Hindlimb muscle (tissue), 1 donor: Measurements from ENCODE around the gene NAB1. TPM values are rescaled to one million over a fixed set of nuclear protein-coding genes. Genes with fewer than 3 reads are reported as not detected.

Experiments used
- DNase-seq: peaks from one replicate; pipeline ENCODE4 v3.0.0-alpha.2; 2013
- polyA plus RNA-seq: library from polyadenylated mRNA; unstranded; fragments of 120-200 nt; gene quantifications from one replicate; pipeline ENCODE4 v1.2.1, GENCODE V29; 2013; ENCODE audit not compliant: insufficient read length

NAB1 gene
- polyA plus RNA-seq, 1 donor: 57.9 TPM

DNA sequence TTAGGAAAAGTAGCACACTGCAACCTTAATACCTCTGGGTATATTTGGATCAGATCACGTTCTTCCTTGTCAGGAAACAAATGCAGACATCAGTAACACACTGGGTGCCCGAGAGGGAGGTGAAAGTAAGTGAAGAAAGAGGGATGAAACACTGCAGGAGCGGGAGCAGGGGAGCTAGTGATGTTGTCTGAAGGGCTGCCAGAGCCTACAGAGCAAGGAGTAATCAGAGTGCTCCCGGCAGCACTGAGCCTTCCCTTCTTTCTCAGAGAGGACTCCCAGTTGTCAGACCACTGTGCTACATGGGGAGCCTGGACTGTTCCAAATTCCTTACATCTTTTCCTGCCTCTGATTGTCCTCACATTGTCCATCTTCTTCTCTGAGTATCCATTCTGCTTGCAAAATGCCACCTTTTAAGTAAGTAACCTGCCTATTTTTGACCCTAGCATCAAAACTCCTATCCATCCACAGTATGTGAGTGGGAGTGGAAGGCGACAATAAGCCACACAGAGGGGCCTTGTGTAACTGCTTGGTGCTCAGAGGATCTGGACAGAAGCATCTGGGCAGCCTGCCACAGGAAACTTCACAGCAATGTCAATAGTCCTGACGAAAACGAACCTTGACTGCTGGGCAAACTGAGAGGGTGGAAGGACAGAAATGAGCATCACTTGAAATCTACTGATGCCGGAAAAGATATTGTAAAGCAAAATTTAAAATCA is 10.8 kb upstream of the NAB1 start:
- no peak for DNase-seq

DNA sequence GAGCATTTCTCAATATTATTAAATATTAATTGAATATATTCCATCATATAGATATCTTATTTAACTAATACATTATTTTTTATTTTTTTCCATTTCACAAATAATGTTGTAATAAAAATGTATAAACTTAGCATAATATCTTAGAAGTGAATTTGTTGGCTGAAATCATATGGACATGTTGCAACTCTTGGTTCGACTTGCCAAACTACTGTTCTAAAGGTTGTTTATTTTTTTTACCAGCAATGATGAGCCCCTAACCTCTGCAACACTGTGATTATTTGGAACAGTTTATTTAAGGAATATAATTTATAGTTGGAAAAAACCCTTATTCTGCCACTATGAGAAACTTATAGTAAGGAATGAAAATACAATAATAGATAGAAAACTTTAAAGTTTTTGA is 8.8 kb upstream of the NAB1 start:
- DNase-seq: no peak

DNA sequence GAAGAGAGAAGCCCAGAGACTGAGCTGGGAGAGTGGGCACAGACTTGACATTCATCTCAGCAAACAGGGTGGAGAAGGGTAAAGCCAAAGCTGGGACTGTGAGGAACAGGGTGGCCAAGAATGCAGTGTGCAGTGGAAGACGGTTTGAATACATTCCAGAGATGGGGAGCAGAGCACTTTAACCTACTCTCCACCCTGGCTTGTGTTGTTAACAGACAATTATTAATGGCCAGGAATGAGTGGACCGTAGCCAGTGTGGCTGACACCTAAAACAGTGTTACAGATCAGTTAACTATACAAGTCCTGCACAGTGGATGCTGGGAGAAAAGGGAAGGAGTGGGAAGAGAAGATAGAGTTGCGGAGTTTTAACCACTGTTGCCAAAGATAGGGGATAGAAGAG is 7.4 kb upstream of the NAB1 start:
- DNase-seq: no peak

DNA sequence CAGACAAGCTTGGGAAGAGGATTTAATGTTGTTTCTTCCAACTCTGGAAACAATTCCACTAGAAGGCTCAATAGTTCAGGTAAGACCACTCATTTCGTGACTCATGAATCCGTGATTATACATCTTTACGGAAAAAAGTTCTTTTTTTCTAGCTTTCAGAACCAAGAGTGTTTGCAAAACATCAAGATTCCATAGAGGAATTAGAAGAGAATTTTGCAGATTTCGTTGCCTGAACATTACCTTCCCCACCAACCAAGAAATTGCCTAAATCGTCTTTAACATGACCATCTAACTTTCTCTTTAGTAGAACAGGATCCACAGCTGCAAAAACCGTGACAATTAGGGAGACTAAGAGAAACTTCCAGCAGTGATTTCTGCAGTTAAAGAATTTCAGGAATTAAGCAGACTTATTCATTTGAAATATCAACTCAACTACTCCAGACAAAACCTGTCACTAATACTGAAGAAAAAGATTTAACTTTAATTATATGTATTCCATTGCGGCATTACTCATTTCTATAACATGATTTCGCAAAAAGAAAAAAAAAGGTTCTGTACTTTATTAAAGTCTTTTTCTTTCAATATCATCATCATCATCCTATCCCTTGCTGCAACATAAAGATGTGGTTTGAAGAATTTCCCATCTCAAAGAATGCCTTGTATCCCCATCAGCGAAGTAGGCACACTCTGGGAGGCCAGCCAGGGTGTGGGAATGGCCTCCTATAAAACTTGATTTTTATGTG is 1.9 kb upstream of the NAB1 start:
- no peak for DNase-seq

DNA sequence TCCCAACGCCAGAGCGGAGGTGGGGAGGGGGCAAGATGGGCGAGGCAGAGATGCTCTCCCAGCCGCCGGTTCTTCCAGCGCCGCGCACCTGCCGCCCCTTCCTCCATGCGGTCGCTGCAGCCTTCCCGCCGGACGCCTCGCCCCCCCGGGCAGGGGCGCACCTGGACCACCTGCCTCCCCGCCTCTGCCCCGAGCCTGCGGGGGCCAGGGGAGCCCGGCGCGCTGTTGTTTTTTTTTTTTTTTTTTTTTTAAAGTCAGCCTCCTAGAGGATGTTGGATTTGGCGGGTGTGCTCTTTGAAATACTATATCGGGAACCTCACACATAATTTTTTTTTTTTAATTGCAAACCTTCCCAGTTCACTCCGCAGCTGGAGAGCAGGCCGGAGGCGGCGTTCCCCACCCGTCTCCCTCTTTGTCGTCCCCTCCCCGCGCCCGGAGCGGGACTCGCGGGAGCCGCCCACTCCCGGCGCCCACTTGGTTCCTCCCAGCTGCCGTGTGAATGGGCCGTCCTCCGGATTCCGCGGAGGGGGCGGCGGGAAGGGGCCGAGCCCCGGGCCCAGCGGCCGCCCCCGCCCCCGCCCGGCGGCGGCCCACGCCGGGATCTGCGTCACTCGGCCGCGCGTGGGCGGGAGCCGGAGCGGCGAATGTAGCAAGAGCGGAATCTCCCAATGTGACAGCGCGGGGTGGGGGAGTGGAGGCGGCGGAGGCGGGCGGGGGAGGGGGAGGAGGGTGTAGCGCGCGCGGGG is 421 bp upstream of the NAB1 start:
- peak; percentile 93 for DNase-seq

DNA sequence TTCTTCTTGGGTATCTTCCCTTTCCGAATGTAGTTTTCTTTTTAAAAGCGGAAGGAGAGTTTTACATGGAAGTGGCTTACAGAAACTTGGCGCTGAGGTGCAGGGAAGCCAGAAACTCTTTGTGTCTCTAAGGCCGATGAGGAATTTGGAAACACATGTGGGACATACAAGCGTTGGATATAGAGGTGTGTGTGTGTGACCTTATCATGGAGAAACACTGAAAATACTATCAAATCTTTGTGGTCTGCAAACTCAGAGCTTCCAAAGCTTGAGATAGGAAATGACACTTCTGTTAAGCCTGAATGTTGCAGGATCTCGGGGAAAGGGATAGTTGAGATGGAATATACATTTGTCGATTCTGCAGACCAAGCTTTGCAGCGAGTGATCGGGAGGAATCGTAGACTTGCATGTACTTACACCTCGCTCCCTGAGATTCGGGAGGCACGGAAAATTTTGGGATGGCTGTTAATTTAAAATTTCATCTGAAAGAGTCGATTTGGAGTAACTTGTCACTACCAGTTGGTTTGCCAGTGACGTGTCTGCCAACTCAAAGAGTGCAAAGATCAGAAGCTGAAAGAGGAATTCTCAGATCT is 1.0 kb downstream of the NAB1 start:
- DNase-seq: peak; percentile 62

DNA sequence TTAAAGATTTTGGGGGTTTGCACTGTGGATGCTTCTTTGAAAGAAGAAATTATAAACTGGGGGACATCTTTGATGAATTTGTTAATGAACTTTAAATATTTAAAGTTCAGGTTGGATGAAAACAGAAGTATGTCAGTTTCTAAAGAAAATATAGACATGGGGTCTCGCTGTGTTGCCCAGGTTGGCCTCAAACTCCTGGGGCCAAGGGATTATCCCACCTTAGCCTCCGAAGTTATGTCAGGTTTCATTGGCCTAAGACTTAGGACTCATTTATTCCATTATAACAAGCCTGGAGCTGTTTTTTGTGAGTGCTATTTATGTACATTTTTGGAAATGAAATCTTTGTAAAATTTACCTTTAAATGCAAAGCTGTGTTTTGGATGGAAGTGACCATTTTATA is 2.5 kb downstream of the NAB1 start:
- no peak for DNase-seq

DNA sequence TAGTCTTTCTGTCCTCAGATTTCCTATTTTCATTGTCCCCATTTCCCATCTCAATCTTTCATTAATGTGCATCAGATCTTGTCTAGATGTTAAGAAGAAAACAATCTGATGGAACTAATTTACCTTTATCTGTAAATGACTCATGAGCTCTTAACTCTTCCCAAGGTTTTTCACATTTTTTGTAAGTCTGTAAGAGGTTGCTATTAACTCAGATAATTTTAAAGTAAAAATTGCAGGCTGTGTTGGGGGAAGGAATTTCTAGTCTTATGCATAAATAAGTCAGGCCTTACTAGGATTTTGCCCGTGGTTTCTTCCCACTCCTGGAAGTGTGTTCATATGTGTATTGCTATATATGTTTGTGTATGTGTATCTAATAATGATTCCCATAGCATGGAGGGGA is 4.3 kb downstream of the NAB1 start:
- no peak for DNase-seq

DNA sequence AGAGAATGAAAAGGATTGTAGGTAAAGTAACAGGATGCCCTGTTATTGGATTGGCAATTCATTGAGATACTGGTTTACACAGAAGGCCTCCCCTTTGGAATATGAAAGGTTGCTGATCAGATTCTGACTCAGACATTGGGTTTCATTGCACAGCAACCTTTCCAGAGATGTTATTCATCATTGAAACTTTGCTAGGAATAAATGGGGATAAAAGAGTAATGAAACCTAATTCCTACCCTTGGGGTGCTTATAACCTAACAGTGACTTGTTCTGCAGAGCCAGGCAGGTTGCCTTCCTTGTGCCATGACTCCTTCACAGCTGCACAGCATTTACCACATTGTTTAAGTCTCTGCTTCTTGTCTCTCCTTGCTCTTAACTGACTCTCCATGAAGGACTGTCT is 5.0 kb downstream of the NAB1 start:
- DNase-seq: no peak

DNA sequence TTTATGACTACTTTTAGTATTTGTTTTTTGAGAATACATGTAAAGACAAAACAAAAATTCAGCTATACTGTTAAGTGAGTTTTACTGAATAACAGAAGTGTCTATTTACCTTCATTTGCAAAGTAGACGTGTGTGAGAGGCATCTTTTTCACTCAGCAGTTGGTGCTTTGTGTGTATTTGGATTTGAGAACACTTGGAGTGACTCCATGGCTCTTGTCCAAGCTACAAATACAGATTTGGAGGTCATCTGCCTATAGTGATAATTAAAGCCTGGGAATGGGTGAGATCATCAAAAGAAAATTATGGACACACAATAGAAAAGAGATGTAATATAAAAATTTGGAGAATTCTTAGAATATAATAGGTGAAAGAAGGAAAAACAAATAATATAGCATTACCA is 6.2 kb downstream of the NAB1 start:
- DNase-seq: no peak

DNA sequence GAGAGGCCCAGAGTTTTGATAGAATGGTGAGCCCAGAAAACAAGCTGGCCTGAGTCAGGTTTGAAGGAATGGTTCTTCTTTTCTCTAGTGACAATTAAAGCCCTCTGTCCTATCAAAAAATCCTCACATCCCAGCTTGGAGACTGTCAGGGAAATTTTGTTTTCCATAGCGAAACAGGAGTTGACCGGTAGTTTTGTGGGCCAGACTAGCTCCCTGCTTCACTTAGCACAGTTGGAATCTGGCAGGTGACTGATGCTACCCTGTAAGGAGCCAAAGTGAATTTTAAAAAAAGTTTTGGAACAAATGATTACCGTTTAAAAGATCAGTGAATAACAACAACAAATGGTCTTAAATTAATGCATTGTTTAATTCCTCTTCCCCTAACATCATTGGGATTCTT is 6.7 kb downstream of the NAB1 start:
- no peak for DNase-seq

DNA sequence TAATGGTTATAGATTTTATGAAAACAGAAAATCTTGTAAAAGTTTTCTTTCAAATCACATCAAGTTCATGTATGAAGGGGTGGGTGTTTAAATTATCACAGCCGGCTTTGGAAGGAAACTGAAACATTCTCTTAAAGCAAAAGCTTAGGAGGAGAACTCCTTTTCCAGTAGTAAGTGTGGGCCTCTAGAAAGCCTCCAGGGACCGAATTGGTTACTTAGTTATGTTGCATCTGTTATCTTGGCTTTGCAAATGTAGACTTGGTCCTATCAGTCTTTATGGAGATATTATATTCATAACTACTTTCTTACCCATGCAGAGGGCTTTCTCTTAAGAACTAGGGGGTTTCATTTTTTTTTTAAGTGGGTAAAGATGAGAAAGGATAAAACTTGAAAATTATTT is 7.4 kb downstream of the NAB1 start:
- no peak for DNase-seq

DNA sequence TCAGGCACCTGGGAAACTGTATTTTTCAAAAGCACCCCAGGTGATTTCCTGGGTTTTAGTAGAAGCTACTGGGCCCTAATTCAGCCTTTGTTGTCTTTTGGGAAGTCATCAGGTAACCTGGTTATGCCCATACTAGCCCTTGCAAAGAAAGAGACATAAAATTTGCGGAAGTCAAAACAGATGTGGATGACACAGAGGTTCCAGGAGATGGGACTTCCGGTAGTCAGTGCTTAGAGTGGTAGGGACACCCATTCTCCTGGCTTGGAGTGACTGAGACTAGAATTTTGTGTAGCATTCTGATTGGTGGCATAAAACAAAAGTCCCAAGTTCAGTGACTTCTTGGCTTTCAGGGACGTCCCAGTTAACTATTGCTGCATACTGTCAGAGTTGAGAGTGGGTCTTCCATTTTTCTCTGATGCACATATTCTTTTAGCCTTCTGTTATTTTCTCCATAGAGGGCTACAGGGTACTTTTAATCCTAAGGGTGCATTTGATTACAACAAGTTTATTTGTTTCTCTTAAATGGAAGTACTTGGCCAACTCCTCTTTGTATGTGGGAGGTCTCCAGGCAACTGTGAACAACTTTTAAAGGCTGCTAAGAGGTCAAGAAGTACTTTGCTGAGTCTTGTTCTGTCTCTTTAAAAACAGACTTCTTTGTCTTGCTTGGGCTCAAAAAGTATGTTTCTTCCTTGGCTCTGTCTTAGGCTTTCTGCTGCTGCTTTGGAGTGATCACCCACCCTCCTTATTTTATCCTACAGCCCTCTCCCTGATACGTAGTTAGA is 8.8 kb downstream of the NAB1 start:
- no peak for DNase-seq

DNA sequence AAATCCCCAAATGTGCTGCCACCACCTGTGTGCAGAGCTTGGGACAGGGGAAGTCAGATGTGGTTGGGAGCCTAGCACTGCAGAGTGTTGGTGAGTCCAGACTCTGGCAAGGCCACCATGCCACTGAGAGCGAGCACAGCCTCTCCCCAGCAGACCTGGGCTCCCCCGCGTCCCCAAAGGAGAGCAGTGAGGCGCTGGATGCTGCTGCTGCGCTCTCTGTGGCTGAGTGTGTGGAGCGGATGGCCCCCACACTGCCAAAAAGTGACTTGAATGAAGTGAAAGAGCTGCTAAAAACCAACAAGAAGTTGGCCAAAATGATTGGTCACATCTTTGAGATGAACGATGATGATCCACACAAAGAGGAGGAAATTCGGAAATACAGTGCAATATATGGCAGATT is 10.7 kb downstream of the NAB1 start:
- DNase-seq: no peak

DNA sequence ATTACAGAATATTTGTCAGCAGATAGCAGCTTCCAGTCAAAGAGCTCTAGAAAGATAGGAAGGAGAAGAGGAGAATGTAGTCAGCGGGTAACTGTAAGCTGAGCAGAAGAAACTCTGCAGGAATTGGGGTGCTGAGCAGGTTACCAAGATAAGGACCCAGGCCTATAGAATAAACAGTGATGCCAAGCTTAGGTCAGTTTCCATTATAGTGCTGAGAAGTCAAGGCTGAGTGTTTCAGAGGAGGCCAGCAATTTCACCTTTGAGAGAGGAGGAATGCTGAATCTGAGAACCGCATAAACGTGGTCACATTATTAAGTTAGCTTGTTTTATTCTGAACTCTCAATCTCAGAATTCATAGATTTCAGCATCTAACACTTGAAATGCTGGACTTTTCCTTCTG is 13.9 kb downstream of the NAB1 start:
- DNase-seq: no peak

DNA sequence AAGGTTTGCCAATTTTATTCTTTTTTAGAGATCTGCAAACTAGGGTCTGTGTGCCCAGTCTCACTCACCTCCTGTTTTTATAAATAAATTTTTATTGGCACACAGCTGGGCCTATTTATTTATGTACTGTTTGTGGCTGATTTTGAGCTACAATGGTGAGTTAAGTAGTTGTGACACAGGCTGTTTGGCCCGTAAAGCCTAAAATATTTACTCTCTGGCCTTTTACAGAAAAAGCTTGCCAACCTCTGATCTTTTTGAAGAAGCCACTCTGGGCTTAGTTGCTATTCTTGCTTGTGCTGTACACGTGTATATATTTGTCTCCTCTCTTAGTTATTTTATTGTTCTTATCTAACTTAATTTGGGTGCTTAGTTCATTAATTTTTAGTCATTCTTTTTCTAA is 14.5 kb downstream of the NAB1 start:
- DNase-seq: no peak

DNA sequence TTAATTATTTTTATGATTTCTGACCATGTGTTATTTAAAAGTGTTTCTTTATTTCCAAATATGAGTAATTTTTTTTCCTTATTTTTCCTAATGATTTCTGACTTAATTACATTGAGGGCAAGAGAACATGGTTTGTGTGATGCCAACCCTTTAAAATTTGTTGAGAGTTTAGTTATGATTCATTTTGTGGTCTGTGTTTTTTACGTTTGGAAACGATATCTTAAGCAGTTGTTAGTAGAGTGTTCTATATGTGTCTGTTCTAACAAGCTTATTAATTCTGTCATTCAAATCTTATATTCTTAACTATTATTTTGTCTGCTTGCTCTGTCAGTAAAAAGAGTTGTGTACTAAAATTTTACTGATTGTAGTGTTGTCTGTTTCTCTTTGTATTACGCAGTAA is 15.0 kb downstream of the NAB1 start:
- no peak for DNase-seq

DNA sequence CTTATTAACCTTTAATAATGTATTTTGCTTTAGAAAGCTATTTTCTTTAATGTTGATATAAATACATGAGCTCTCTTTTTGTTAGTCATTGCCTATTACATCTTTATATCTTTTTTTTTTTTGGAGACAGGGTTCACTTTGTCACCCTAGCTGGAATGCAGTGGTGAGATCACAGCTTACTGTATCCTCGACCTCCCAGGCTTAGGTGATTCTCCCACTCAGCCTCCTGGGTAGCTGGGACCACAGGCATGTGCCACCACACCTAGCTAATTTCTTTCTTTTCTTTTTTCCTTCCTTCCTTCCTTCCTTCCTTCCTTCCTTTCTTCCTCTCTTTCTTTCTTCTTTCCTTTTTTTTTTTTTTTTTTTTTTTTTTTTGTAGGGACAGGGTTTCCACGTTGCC is 15.4 kb downstream of the NAB1 start:
- no peak for DNase-seq

DNA sequence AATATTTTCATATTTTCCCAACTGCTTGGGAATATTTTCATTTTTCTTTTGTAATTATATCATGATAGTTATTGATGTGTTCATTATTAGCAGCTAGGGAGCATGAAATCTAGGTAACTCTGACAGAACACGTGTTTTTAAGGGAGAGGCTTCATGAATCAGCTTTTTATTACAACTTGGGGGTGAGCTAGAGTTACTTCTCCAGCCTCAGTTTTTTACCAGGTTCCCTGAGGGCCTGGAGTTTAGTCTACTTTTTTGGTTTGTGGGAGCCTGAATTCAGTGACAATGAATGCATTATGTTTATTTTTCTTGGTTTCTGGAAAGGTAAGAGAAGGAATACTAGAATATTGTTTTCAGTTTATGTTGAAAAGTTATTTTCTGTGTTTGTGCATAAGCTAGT is 18.0 kb downstream of the NAB1 start:
- DNase-seq: no peak

DNA sequence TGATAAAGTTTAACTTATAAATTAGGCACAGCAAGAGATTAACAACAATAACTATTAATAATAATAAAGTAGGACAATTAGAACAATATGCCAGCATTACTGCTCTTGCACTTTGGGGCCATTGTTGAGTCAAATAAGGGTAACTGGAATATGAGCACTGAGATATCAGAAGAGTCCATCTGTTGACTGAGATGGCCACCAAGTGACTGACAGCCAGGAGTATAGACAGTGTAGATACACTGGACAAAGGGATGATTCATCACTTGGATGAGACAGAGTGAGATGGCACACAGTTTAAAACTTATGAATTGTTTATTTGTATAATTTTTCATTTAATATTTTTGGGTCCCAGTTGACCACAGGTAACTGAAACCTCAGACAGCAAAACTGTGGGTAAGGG is 20.0 kb downstream of the NAB1 start:
- DNase-seq: no peak

DNA sequence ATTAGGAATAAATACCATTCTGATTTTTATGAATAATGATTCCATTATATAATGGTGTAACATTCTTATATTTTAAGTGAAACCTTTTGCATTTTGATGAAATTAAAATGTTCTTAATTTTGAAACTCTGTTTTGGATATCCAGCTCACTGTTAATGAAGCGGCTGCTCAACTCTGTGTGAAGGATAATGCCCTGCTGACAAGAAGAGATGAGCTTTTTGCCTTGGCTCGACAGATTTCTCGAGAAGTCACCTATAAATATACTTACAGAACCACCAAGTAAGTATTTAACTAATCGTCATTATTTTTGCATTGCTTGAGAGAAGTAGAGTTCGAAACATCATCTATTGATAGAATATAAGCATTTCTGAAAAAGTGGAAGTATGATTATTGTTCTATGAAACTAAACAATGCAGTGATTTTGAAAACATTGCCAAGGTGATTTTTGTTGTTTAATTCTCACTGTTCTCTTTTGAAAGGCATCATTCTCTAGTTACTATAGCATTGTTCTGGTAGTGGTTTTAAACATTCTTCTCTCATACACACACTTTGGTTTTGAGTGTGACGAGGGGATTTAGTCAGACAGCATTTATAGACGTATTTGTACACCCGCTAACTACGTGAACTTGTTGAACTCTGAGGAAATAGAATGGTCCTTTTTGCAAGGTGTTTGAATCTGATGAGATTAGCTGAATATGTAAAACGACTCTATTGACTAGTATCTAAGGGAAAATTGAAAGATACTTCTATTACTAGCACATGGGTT is 21.5 kb downstream of the NAB1 start:
- DNase-seq: no peak
